GM19025 (cell line): ENCODE data around the gene ACO2.
A peak's percentile ranks its signal among the peaks of the same experiment; 100 is the strongest.
"Not testable (repeated sequence)": the region's sequence is repeated elsewhere in the genome, so short reads cannot be mapped to it uniquely, and the experiment has no call there.

Experiments
- ATAC-seq: cut with Tn5 transposase; IDR thresholded peaks from one replicate; pipeline ENCODE4 v1.9.1; 2021; ENCODE audit warnings: mild to moderate bottlenecking, low read depth, moderate library complexity; ENCODE audit not compliant: unreplicated experiment

Gene ACO2

GRCh38 chr22:41535244-41535643 is 66.3 kb downstream of the ACO2 start:
- no peak for ATAC-seq

- no peak for ATAC-seq
These were observed 68.3 kb downstream of the ACO2 start for GRCh38 chr22:41537203-41537602.

GRCh38 chr22:41538583-41538982 is 69.7 kb downstream of the ACO2 start:
- ATAC-seq = no peak

- no peak for ATAC-seq
These were observed 70.5 kb downstream of the ACO2 start for GRCh38 chr22:41539146-41540005.

- no peak for ATAC-seq
These were observed 71.0 kb downstream of the ACO2 start for GRCh38 chr22:41540006-41540315.

- ATAC-seq = no peak
These were observed 71.4 kb downstream of the ACO2 start for GRCh38 chr22:41540365-41540764.

GRCh38 chr22:41541484-41541883 is 72.6 kb downstream of the ACO2 start:
- no peak for ATAC-seq

- no peak for ATAC-seq
These were observed 73.3 kb downstream of the ACO2 start for GRCh38 chr22:41542224-41542623.

GRCh38 chr22:41543854-41544670 is 75.1 kb downstream of the ACO2 start, which contains the start of gene POLR3H:
Gene POLR3H, minus strand, starts transcription at chr22:41544470. Its CDS starts 369 bp downstream, at chr22:41544101.
- peak; percentile 93 for ATAC-seq

- peak; percentile 2 for ATAC-seq
These were observed 76.0 kb downstream of the ACO2 start for GRCh38 chr22:41544671-41545476.

GRCh38 chr22:41548830-41549211 is 79.9 kb downstream of the ACO2 start:
- no peak for ATAC-seq

- no peak for ATAC-seq
These were observed 82.1 kb downstream of the ACO2 start for GRCh38 chr22:41550952-41551491.

GRCh38 chr22:41551877-41552582 is 83.1 kb downstream of the ACO2 start:
- ATAC-seq = no peak

- no peak for ATAC-seq
These were observed 86.5 kb downstream of the ACO2 start for GRCh38 chr22:41555325-41555982.

GRCh38 chr22:41556561-41556960 is 87.6 kb downstream of the ACO2 start:
- no peak for ATAC-seq

GRCh38 chr22:41557401-41558240 is 88.7 kb downstream of the ACO2 start:
- ATAC-seq = no peak

- not testable (repeated sequence) for ATAC-seq
These were observed 89.3 kb downstream of the ACO2 start for GRCh38 chr22:41558241-41558630.

- ATAC-seq = no peak
These were observed 91.2 kb downstream of the ACO2 start for GRCh38 chr22:41560095-41560471.

GRCh38 chr22:41561335-41561734 is 92.4 kb downstream of the ACO2 start:
- no peak for ATAC-seq
